Cardiac muscle cell (in vitro differentiated cells and primary cell): ENCODE data around the gene PROSER1. TPM values are rescaled to one million over a fixed set of nuclear protein-coding genes. Genes with fewer than 3 reads are reported as not detected.

ENCODE experiments used
- DNase-seq, 2 donors: peaks; one replicate each; pipeline versions ENCODE4 v3.0.0 to v3.0.0-alpha.2; 2010 to 2017; ENCODE audit warnings: low read depth in 1 of 2, low spot score in 1 of 2
- H3K27ac ChIP-seq: fragments of 200-600 bp; sonication (generic); 2 replicates; pipeline ENCODE4 v1.5.1; 2016
- H3K27me3 ChIP-seq: fragments of 200-600 bp; sonication (generic); 2 replicates; pipeline ENCODE4 v1.6.0; 2016; ENCODE audit warnings: control low read depth
- H3K36me3 ChIP-seq: fragments of 200-600 bp; sonication (generic); 2 replicates; pipeline ENCODE4 v1.5.1; 2016; ENCODE audit warnings: control low read depth
- H3K4me1 ChIP-seq: fragments of 200-600 bp; sonication (generic); 2 replicates; pipeline ENCODE4 v1.8.1; 2017; ENCODE audit warnings: low read depth, mild to moderate bottlenecking, mixed run types
- H3K4me3 ChIP-seq: fragments of 200-600 bp; sonication (generic); 2 replicates; pipeline ENCODE4 v1.5.1; 2016; ENCODE audit warnings: mild to moderate bottlenecking
- H3K9me3 ChIP-seq: fragments of 200-600 bp; sonication (generic); 2 replicates; pipeline ENCODE4 v1.5.1; 2017; ENCODE audit warnings: low read depth, mild to moderate bottlenecking, control low read depth
- polyA plus RNA-seq: library from polyadenylated mRNA; unstranded; fragments of >200 nt; fragmentation: Nextera tagmentation; extraction: Ambion mirVana; gene quantifications from 2 replicates; pipeline ENCODE4 v1.2.1, GENCODE V29; 2016
- total RNA-seq: library from RNA; depleted of rRNA; stranded (reverse); fragments of >200 nt; gene quantifications from 2 replicates; pipeline ENCODE4 v1.2.3, GENCODE V29; 2016
- TF ChIP-seq, protein P1 (sequence below): IDR thresholded peaks from 2 replicates; pipeline ENCODE4 v1.5.1; 2012; ENCODE audit warnings: low read depth, mild to moderate bottlenecking, low read length

Gene PROSER1
- total and polyA plus RNA-seq, 2 experiments from 2014 or later = 13.1 to 14.0 TPM

DNA sequence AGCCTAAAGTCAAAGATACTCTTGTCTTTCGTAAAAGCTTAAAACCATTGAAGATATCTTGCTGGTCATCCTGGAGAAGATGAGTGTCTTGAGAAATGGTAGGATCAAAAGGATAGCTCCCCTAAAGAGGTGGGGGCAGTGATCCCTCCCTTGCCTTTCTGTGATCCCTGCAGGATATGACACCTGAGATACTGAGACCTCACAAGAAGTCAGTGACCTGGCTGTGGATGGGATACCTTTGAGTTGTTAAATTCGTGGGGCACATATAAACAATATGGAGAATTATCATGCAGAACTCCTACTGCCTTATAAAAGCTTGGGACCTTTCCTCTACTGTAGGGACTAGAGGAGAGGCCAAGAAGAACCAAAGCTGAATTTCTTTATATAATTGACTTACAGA lies 68.7 kb downstream of the PROSER1 start:
- H3K4me1 ChIP-seq = no peaks in the 10 kb centered on the region
- no peaks in the 10 kb centered on the region for H3K27me3 ChIP-seq
- no peaks in the 10 kb centered on the region for H3K9me3 ChIP-seq
- no peak overlapping the region for H3K4me3 ChIP-seq
- H3K36me3 ChIP-seq = no peaks in the 10 kb centered on the region
- DNase-seq = no peak
- TF ChIP-seq, protein P1, sequence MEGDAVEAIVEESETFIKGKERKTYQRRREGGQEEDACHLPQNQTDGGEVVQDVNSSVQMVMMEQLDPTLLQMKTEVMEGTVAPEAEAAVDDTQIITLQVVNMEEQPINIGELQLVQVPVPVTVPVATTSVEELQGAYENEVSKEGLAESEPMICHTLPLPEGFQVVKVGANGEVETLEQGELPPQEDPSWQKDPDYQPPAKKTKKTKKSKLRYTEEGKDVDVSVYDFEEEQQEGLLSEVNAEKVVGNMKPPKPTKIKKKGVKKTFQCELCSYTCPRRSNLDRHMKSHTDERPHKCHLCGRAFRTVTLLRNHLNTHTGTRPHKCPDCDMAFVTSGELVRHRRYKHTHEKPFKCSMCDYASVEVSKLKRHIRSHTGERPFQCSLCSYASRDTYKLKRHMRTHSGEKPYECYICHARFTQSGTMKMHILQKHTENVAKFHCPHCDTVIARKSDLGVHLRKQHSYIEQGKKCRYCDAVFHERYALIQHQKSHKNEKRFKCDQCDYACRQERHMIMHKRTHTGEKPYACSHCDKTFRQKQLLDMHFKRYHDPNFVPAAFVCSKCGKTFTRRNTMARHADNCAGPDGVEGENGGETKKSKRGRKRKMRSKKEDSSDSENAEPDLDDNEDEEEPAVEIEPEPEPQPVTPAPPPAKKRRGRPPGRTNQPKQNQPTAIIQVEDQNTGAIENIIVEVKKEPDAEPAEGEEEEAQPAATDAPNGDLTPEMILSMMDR = no peak
- no peak overlapping the region for H3K27ac ChIP-seq

DNA sequence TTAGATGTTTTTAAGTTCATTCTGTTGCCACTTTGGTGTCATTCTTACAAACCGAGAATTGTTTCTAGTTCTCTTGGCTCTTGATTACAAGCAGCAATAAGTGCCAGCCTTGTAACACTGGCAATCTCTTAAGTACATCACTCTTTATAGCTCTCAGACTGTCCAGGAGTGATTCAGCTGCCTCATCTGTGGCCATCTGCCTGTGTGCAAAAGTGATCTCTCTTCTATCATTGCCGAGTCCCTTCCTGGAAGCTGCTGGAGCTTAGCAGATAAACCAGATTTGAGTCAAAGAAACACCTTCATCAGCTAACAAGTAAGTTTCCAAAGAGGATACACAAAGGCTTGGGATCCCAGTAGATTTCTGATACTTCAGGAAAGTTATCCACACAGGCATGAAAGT lies 70.4 kb downstream of the PROSER1 start:
- Histone ChIP-seq H3K4me1 (no peaks in the 10 kb centered on the region), H3K36me3 (no peaks in the 10 kb centered on the region), H3K9me3 (no peaks in the 10 kb centered on the region), H3K27me3 (no peaks in the 10 kb centered on the region), H3K27ac (no peak overlapping the region), H3K4me3 (no peak overlapping the region)
- TF ChIP-seq, protein P1 = no peak
- DNase-seq = no peak

DNA sequence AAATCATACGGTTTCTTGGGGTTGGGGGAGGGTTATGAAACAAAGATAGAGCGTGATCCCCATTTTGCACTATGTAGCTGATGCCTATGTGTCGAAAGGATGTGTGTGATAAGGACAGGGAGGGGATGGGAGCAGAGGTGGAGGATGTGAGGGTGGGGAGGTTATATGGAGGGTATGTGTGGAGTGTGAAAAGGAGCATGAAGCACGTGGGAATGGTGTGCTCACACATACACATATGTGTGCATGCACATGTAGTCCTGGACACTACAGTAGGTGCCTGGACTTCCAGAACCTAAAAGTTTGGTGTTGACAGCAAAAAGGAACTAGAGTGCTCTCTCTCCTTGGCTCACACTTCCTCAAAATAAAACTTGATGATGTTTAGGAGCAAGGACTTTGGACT lies 72.6 kb downstream of the PROSER1 start:
- DNase-seq = no peak
- Histone ChIP-seq H3K27ac (no peak overlapping the region), H3K9me3 (no peaks in the 10 kb centered on the region), H3K4me1 (no peaks in the 10 kb centered on the region), H3K27me3 (no peaks in the 10 kb centered on the region), H3K4me3 (no peak overlapping the region), H3K36me3 (no peaks in the 10 kb centered on the region)
- TF ChIP-seq, protein P1 = no peak

DNA sequence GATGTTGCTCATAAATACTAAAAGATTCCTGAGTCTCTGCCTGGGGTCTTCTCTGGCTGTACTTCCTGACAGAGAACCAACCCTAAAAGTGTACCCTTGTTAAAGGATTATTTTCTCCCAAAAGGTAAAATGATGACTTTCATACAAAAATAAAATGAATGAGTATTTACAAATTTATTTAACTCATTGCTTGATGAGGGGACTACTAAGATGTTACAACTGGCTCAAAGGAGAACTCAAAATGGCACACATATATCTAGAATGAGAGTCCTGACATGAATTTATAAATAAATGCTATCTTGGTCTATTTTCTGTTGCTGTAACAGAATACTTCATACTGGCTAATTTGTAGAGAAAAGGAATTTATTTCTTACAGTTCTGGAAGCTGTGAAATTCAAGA lies 77.7 kb downstream of the PROSER1 start:
- H3K27ac ChIP-seq = no peak overlapping the region
- H3K4me3 ChIP-seq = no peak overlapping the region
- H3K27me3 ChIP-seq = no peaks in the 10 kb centered on the region
- DNase-seq = no peak
- H3K36me3 ChIP-seq = no peaks in the 10 kb centered on the region
- H3K9me3 ChIP-seq = no peaks in the 10 kb centered on the region
- TF ChIP-seq, protein P1 = no peak
- no peaks in the 10 kb centered on the region for H3K4me1 ChIP-seq

Other genes with a start within 250 kb of the PROSER1 start
- gene STOML3, start 47.3 kb downstream of the PROSER1 start, total RNA-seq = not detected in 2 replicates
- not detected in 2 replicates for gene STOML3, start 47.3 kb downstream of the PROSER1 start, polyA plus RNA-seq
- 10.9 and 16.6 TPM in 2 replicates for gene NHLRC3, start 367 bp upstream of the PROSER1 start, total RNA-seq
- gene NHLRC3, start 367 bp upstream of the PROSER1 start, polyA plus RNA-seq = 13.1 and 15.0 TPM in 2 replicates